CD4-positive, alpha-beta T cell treated with Interleukin-17A for 1 hour (primary cell): Measurements from ENCODE around the gene TTC32.

Experiments used
- DNase-seq: peaks from one replicate; pipeline ENCODE4 v3.0.0-alpha.2; 2020

The TTC32 gene

DNA sequence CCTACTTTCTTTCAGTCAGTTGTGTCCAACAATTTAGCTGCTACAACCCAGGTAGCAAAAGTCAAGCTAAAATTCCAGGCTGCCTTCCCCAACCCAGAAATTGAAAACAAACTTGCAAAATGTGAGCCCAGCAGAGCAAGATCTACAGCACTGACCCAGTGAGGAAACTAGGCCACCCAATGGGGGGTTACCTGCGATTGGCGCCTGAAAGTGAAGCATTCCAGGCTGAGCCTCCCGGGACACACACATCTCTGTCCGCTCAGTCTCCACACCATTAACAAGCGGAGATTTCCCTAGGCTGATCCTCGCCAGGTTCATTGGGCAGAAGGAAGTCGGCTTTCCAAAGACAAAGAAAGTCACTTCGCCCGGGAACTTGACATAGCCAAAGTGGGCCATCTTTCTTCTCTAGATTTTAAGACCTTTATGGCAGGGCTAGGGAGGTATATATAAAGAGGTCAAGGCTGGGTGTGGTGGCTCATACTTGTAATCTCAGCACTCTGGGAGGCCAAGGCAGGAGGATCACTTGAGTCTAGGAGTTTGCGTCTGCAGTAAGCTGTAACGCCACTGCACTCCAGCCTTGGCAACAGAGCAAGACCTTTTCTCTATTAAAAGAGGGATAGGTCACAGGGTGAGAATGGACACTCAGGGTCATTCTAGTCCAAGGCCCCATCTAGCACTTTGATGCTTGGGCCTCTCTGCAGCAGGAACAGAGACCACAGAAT, 53.6 kb downstream of the TTC32 start:
- no peak for DNase-seq

DNA sequence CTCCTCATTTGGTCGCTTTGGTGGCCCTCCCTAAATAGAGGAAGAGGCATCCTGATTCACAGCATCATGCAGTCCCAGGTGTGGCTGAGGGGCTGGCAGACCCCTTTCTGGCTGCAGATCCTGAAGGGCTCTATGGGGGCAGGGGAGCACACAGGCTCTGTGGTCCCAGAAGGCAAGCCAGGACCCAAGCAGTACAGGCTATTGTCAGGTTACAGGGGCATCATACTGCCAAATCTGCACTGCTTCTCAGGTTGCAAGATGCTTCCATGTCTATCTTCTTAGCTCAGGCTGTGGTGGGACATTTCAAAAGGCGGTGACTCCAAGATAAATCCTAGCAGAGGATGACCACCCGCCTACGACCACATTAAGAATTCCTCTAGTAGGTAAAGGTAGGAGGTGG, 54.3 kb downstream of the TTC32 start:
- DNase-seq: no peak
